K562 (cell line): ENCODE data around the gene IL12RB2. TPM values are rescaled to one million over a fixed set of nuclear protein-coding genes. Genes with fewer than 3 reads are reported as not detected.
"Not testable (repeated sequence)": the region's sequence is repeated elsewhere in the genome, so short reads cannot be mapped to it uniquely, and the experiment has no call there.

Source experiments
- ATAC-seq: fragments of 200-7000 bp; cut with Tn5 transposase; 3 replicates; pipeline ENCODE4 v1.9.1; 2020; ENCODE audit warnings: moderate library complexity
- BruUV-seq: library from RNA; stranded (reverse); fragments of 400-500 nt; replicated peaks from 2 replicates; lab custom pipeline; 2021; lab: Mats Ljungman, UMichigan
- CTCF ChIA-PET: fragments of 300-600 bp; formaldehyde crosslinking; extraction: SDS; loops from one replicate; lab custom pipeline; 2021; ENCODE audit warnings: low intra/inter-chr PET ratio; lab: Yijun Ruan, JAX
- POLR2A ChIA-PET: fragments of 300-600, 350-650 bp; sonication (Branson Sonifier 250); formaldehyde crosslinking; extraction: SDS; loops from one replicate; lab custom pipeline; 2021; ENCODE audit warnings: antibody characterized with exemption, inconsistent platforms; lab: Yijun Ruan, JAX
- DNase-seq, 4 experiments: peaks; one replicate each; pipeline versions ENCODE4 v3.0.0 to v3.0.0-alpha.2; 2011 to 2018; ENCODE audit warnings: low spot score in 3 of 4, mixed read lengths in 3 of 4; ENCODE audit errors: extremely low read depth in 1 of 4
- FAIRE-seq: peaks from 2 replicates; lab custom pipeline; 2011; peaks lifted over from hg19 to GRCh38; lab: Jason Lieb, UNC
- H2AFZ ChIP-seq: 2 replicates; pipeline ENCODE4 v1.6.0; 2011; ENCODE audit warnings: low read depth, low read length, control low read depth, inconsistent platforms
- H3K27ac ChIP-seq: fragments of 200-600 bp; 3 replicates; pipeline ENCODE4 v1.8.0; 2011; ENCODE audit warnings: low read depth, mild to moderate bottlenecking, control low read depth, inconsistent platforms, low read length, moderate library complexity, mixed read lengths; ENCODE audit errors: extremely low read depth
- H3K27me3 ChIP-seq, 2 experiments: fragments of 300-600 bp in 1 of 2; 2 replicates in 1 of 2; 3 replicates in 1 of 2; pipeline versions ENCODE4 v1.6.0 to v1.8.0; 2011; ENCODE audit warnings: inconsistent platforms in 2 of 2, low read length in 2 of 2, mild to moderate bottlenecking in 1 of 2, mixed read lengths in 1 of 2, moderate library complexity in 1 of 2; ENCODE audit not compliant: control insufficient read depth in 2 of 2, insufficient read depth in 2 of 2
- H3K36me3 ChIP-seq: fragments of 300-600 bp; 3 replicates; pipeline ENCODE4 v1.8.0; 2011; ENCODE audit warnings: mild to moderate bottlenecking, low read length, inconsistent platforms; ENCODE audit not compliant: control insufficient read depth, insufficient read depth
- H3K4me1 ChIP-seq, 2 experiments: fragments of 200-600 bp in 1 of 2; replicated peaks in 1 of 2; 2 replicates in 1 of 2; 3 replicates in 1 of 2; pipeline versions ENCODE4 v1.5.1 to v1.8.0; 2011; ENCODE audit warnings: inconsistent platforms in 2 of 2, low read length in 2 of 2, mild to moderate bottlenecking in 1 of 2, mixed read lengths in 1 of 2, moderate library complexity in 1 of 2; ENCODE audit not compliant: control insufficient read depth in 2 of 2, insufficient read depth in 2 of 2
- H3K4me2 ChIP-seq: 2 replicates; pipeline ENCODE4 v1.6.1; 2011; ENCODE audit warnings: low read length, control low read depth, inconsistent platforms, mixed read lengths; ENCODE audit not compliant: insufficient read depth
- H3K4me3 ChIP-seq: fragments of 200-600 bp; sonication (generic), shearing (Covaris generic); 2 replicates; pipeline ENCODE4 v1.5.1; 2016; ENCODE audit warnings: control low read depth, inconsistent platforms
- H3K79me2 ChIP-seq: fragments of 200-600 bp; 3 replicates; pipeline ENCODE4 v1.8.0; 2011; ENCODE audit warnings: low read length, inconsistent platforms; ENCODE audit not compliant: control insufficient read depth, insufficient read depth
- H3K9ac ChIP-seq, 2 experiments: 2 replicates each; pipeline versions ENCODE4 v1.6.0 to v1.6.1; 2011; ENCODE audit warnings: low read depth in 2 of 2, low read length in 2 of 2, control low read depth in 1 of 2, inconsistent platforms in 1 of 2, mild to moderate bottlenecking in 1 of 2, mixed read lengths in 1 of 2; ENCODE audit not compliant: insufficient read depth in 1 of 2
- H3K9me1 ChIP-seq: one replicate; pipeline ENCODE4 v1.6.0; 2011; ENCODE audit warnings: inconsistent platforms, mild to moderate bottlenecking, low read length, moderate library complexity; ENCODE audit not compliant: control insufficient read depth, insufficient read depth
- H3K9me3 ChIP-seq: replicated peaks from 2 replicates; pipeline ENCODE4 v1.5.1; 2011; ENCODE audit warnings: low read depth, low read length, inconsistent platforms; ENCODE audit not compliant: control insufficient read depth, insufficient read depth
- H4K20me1 ChIP-seq: replicated peaks from 2 replicates; pipeline ENCODE4 v1.6.1; 2011; ENCODE audit warnings: low read length, inconsistent platforms, mixed read lengths; ENCODE audit not compliant: control insufficient read depth, insufficient read depth
- ARID2 ChIP-seq: fragments of 450-650 bp; IDR thresholded peaks from 2 replicates; pipeline ENCODE4 v1.6.1; 2017; ENCODE audit warnings: antibody characterized with exemption, mild to moderate bottlenecking
- ATF7 ChIP-seq: fragments of 450-650 bp; IDR thresholded peaks from 2 replicates; pipeline ENCODE4 v1.7.1; 2014; ENCODE audit warnings: mild to moderate bottlenecking, moderate library complexity
- CC2D1A ChIP-seq: fragments of 450-650 bp; IDR thresholded peaks from 2 replicates; pipeline ENCODE4 v1.6.1; 2017; ENCODE audit warnings: mild to moderate bottlenecking
- KDM2B ChIP-seq: fragments of 250-450 bp; sonication (Bioruptor Pico); IDR thresholded peaks from 2 replicates; pipeline ENCODE4 v1.8.0; 2021; ENCODE audit warnings: mild to moderate bottlenecking, moderate library complexity
- RFX5 ChIP-seq: IDR thresholded peaks from 2 replicates; pipeline ENCODE4 v1.6.1; 2011; ENCODE audit warnings: low read depth, mild to moderate bottlenecking, improper control_type of control experiment, low read length
- TCF7 ChIP-seq: sonication (generic); IDR thresholded peaks from 2 replicates; pipeline ENCODE4 v1.6.1; 2016; ENCODE audit warnings: antibody characterized with exemption, borderline replicate concordance
- TFAM ChIP-seq: fragments of 250-450 bp; sonication (Bioruptor Pico); conservative IDR thresholded peaks from 2 replicates; pipeline ENCODE4 v1.5.0; 2021; ENCODE audit warnings: mild to moderate bottlenecking, moderate library complexity
- ZBTB26 ChIP-seq: fragments of 450-650 bp; formaldehyde crosslinking; IDR thresholded peaks from 2 replicates; pipeline ENCODE4 v1.4.0; 2022; ENCODE audit warnings: missing genetic modification characterization
- ZFP36 ChIP-seq: fragments of 150-350 bp; IDR thresholded peaks from 2 replicates; pipeline ENCODE4 v1.6.1; 2018; ENCODE audit warnings: low read length, low read depth; ENCODE audit not compliant: partially characterized antibody
- ZNF134 ChIP-seq: fragments of 250-450 bp; sonication (Bioruptor Pico); conservative IDR thresholded peaks from 2 replicates; pipeline ENCODE4 v1.4.0; 2020
- WGBS: fragments of 100-300 bp; shearing (Covaris generic); methylation state at CpG from one replicate; pipeline ENCODE4 v1.1.6; 2016; ENCODE audit warnings: low coverage, mixed read lengths; ENCODE audit not compliant: insufficient coverage; ENCODE audit errors: missing lambda C conversion rate; 5-methylcytosine and 5-hydroxymethylcytosine counted together
- in situ Hi-C: fragments of 300-500 bp; cut with MboI; formaldehyde crosslinking; loops from 4 replicates; pipeline ENCODE4 v1.15.0; 2018; ENCODE audit warnings: inconsistent platforms, mixed read lengths
- intact Hi-C: fragments of 100-400 bp; cut with micrococcal nuclease; formaldehyde crosslinking; loops from 2 replicates; pipeline ENCODE4 v1.14.2; 2022
- polyA plus RNA-seq, 8 experiments: library from polyadenylated mRNA; depleted of rRNA in 4 of 8; stranded (reverse) in 5 of 8; unstranded in 3 of 8; fragments of >200 nt; fragmentation: Nextera tagmentation in 2 of 8; fragmentation: Illumina TruSeq in 1 of 8; extraction: Ambion mirVana in 2 of 8; extraction: Trizol in 1 of 8; gene quantifications; 2 replicates each; pipeline versions ENCODE4 v1.2.1 to v1.2.3, GENCODE V29; 2011 to 2014; ENCODE audit warnings: inconsistent platforms in 1 of 8, missing spikeins in 1 of 8
- total RNA-seq, 7 experiments: library from RNA; depleted of rRNA in 6 of 7; stranded (reverse); fragments of >200 nt in 6 of 7; fragmentation: Illumina TruSeq in 2 of 7; extraction: Trizol in 2 of 7; gene quantifications; 2 replicates each; pipeline versions ENCODE4 v1.2.1 to v1.2.3, GENCODE V29; 2011 to 2021; ENCODE audit warnings: low replicate concordance in 1 of 7
- TF ChIP-seq, protein P1 (sequence below): sonication (generic); formaldehyde crosslinking; IDR thresholded peaks from 2 replicates; pipeline ENCODE4 v1.8.1; 2023; ENCODE audit warnings: mild to moderate bottlenecking, missing genetic modification reagents, moderate library complexity

Gene IL12RB2
- total and polyA plus RNA-seq, 9 of the 15 experiments (the other 6 are each of a cell fraction or from before 2014, with no cell fraction given): 0.39 to 3.3 (median 1.9) TPM

DNA sequence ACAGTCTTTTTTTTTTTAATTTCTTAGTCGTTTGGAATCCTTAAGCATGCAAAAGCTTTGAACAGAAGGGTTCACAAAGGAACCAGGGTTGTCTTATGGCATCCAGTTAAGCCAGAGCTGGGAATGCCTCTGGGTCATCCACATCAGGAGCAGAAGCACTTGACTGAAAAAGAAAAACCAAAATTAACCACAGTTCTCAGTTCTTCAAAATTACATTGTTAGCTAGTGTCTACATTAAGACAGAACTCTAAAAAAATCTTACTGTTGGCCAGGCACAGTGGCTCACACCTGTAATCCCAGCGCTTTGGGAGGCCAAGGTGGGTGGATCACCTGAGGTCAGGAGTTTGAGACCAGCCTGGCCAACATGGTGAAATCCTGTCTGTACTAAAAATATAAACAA lies 105.4 kb downstream of the IL12RB2 start:
- CTCF ChIA-PET, intact Hi-C loops, H3K4me2 ChIP-seq, ATAC-seq, DNase-seq, H3K27ac ChIP-seq, H2AFZ ChIP-seq, BruUV-seq, in situ Hi-C loops, H3K4me3 ChIP-seq, H3K4me1 ChIP-seq, FAIRE-seq, POLR2A ChIA-PET, H3K9ac ChIP-seq, H3K27me3 ChIP-seq, H3K9me3 ChIP-seq, H3K9me1 ChIP-seq: not testable (repeated sequence)
- Histone ChIP-seq H3K36me3 (peaks cover 84% of the 10 kb centered on the region), H3K79me2 (peaks cover 41% of the 10 kb centered on the region), H4K20me1 (peaks cover 17% of the 10 kb centered on the region; the same call in 1 of the 2 replicates)
- 80% methylated on average over 1 of the region's 2 CpGs for WGBS

DNA sequence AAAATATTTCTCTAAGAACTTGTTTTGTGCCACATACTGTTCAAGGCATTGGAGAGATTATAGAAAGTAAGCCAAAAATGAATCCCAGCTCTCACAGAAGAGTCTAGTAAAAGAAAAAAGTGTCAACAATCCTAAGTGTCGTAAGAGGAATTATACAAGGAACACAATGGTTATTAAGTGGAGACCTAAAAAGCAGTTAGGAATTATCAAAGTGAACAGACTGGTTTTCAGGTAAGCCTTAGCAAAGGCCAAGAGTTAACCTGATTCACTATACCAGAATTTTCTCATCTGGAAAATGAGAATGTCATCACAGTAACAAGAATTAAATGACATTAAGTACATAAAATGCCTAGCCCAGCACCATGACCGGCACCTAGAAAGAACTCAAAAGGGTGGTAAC lies 106.9 kb downstream of the IL12RB2 start:
- H2AFZ ChIP-seq: no peak overlapping the region
- H3K4me2 ChIP-seq: no peak overlapping the region
- H4K20me1 ChIP-seq: peaks cover 24% of the 10 kb centered on the region; the same call in 1 of the 2 replicates
- no peaks in the 10 kb centered on the region for H3K9me3 ChIP-seq
- ATAC-seq: no peak
- no peak for DNase-seq
- H3K9ac ChIP-seq: no peak overlapping the region
- POLR2A ChIA-PET: interaction anchor here (0.9 to 1.1 kb wide), 2 partner anchors 13 to 17 kb away, joined by 3 read pairs; no protein-coding TSS in a partner anchor
- intact Hi-C loops (no loop called here), in situ Hi-C loops (no loop called here)
- BruUV-seq: no TSS peak
- no peak overlapping the region for H3K27ac ChIP-seq
- CTCF ChIA-PET: no interaction called here
- peaks cover 96% of the 10 kb centered on the region for H3K36me3 ChIP-seq
- H3K79me2 ChIP-seq: peaks cover 56% of the 10 kb centered on the region
- peaks cover 3% of the 10 kb centered on the region for H3K9me1 ChIP-seq
- H3K27me3 ChIP-seq: no peaks in the 10 kb centered on the region
- 98% methylated on average over 2 of the region's 2 CpGs for WGBS
- H3K4me1 ChIP-seq: peaks cover 0 to 2% of the 10 kb centered on the region in 2 experiments; a peak in 1 of 5 replicates
- FAIRE-seq: no peak
- H3K4me3 ChIP-seq: no peak overlapping the region
- no peak for TF ChIP-seq TCF7
- TF ChIP-seq, protein P1, sequence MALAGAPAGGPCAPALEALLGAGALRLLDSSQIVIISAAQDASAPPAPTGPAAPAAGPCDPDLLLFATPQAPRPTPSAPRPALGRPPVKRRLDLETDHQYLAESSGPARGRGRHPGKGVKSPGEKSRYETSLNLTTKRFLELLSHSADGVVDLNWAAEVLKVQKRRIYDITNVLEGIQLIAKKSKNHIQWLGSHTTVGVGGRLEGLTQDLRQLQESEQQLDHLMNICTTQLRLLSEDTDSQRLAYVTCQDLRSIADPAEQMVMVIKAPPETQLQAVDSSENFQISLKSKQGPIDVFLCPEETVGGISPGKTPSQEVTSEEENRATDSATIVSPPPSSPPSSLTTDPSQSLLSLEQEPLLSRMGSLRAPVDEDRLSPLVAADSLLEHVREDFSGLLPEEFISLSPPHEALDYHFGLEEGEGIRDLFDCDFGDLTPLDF: no peak
- TF ChIP-seq ZFP36: no peak
- TF ChIP-seq ARID2: no peak
- no peak for TF ChIP-seq ZBTB26 (CRISPR knock-in tag)
- no peak for TF ChIP-seq CC2D1A
- TF ChIP-seq TFAM (CRISPR knock-in tag): no peak
- no peak for TF ChIP-seq ZNF134
- TF ChIP-seq KDM2B (CRISPR knock-in tag): no peak
- no peak for TF ChIP-seq ATF7
- no peak for TF ChIP-seq RFX5
